Suprapubic skin (tissue), 4 donors: ENCODE results near the gene UBE2R2. TPM values are rescaled to one million over a fixed set of nuclear protein-coding genes. Genes with fewer than 3 reads are reported as not detected.

Source experiments
- DNase-seq, 2 donors: peaks; one replicate each; pipeline ENCODE4 v3.0.0-alpha.2; 2019; ENCODE audit warnings: low spot score in 2 of 2
- H3K27ac ChIP-seq: fragments of 200-600 bp; sonication (generic); one replicate; pipeline ENCODE4 v1.5.1; 2019
- H3K27me3 ChIP-seq: fragments of 200-600 bp; sonication (generic); one replicate; pipeline ENCODE4 v1.5.1; 2019
- H3K36me3 ChIP-seq: fragments of 200-600 bp; sonication (generic); one replicate; pipeline ENCODE4 v1.5.1; 2019
- H3K4me1 ChIP-seq: fragments of 200-600 bp; sonication (generic); one replicate; pipeline ENCODE4 v1.5.1; 2019
- H3K4me3 ChIP-seq: fragments of 200-600 bp; sonication (generic); one replicate; pipeline ENCODE4 v1.5.1; 2019; ENCODE audit warnings: mild to moderate bottlenecking
- H3K9me3 ChIP-seq: fragments of 200-600 bp; sonication (generic); one replicate; pipeline ENCODE4 v1.5.1; 2019
- EP300 ChIP-seq: sonication (generic); formaldehyde crosslinking; IDR thresholded peaks from one replicate; pipeline ENCODE4 v1.6.1; 2017; ENCODE audit warnings: antibody characterized with exemption
- POLR2A ChIP-seq, 2 donors: fragments of 450-650 bp; IDR thresholded peaks; one replicate each; pipeline ENCODE4 v1.6.1; 2017; ENCODE audit warnings: antibody characterized with exemption in 2 of 2, mild to moderate bottlenecking in 2 of 2, moderate library complexity in 2 of 2
- POLR2AphosphoS5 ChIP-seq, 3 donors: sonication (generic); formaldehyde crosslinking; IDR thresholded peaks; one replicate each; pipeline ENCODE4 v1.6.1; 2017; ENCODE audit warnings: antibody characterized with exemption in 3 of 3
- WGBS: methylation state at CpG from one replicate; pipeline ENCODE4 v1.1.5; 2018; 5-methylcytosine and 5-hydroxymethylcytosine counted together
- total RNA-seq, 4 donors: library from RNA; depleted of rRNA; stranded (reverse); fragments of >200 nt; gene quantifications; one replicate each; pipeline ENCODE4 v1.1.0, GENCODE V29; 2016
- TF ChIP-seq, protein P1 (sequence below), 2 donors: fragments of 200-600 bp in 1 of 2; fragments of 450-650 bp in 1 of 2; sonication (generic) in 1 of 2; IDR thresholded peaks; one replicate each; pipeline ENCODE4 v1.5.1; 2016 to 2019; ENCODE audit warnings: antibody characterized with exemption in 2 of 2, mild to moderate bottlenecking in 1 of 2, moderate library complexity in 1 of 2

UBE2R2 gene
- total RNA-seq, 4 donors from 2014 or later: 29.2 to 36.4 (median 33.5) TPM

DNA sequence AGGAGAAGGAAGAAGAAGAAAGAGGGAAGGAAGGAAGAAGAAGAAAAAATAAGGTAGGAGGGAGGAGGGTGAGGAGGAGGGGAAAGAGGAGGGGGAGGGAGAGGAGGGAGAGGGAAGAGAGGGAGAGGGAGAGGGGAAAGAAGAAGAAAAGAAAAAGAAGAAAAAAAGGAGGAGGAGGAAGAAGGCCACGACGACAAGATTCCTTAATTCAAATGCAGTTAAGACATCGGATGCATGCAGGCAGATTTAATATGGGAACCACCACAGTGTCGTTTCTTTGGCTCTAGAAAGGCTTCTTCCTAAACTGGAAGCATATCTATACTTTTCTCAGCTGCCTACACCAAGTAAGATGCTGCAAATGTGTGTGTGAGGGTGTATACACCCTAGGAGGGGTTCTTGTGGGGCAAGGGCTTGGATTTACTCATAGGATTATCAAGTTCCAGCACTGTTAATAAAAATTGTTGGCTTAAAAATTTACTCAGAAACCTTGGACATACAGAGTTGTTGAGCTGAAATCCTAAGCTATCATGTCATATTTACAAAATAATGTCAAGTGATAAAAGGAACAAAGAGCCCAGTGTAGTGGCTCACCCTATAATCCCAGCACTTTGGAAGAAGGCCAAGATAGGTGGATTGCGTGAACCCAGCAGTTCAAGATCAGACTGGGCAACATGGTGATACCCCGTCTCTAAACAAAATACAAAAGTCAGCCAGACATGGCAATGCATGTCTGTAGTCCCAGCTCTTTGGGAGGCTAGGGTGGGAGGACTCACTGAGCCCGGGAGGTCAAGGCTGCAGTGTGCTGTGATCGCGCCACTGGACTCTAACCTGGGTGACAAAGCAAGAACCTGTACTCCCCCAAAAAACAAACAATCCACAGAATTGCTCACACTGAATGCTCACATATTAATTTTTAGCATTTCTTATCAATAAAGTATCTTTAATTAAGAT, 123.2 kb downstream of the UBE2R2 start:
- Histone ChIP-seq H3K27ac (no peak overlapping the region), H3K4me1 (no peaks in the 10 kb centered on the region), H3K27me3 (no peaks in the 10 kb centered on the region), H3K36me3 (peaks cover 71% of the 10 kb centered on the region), H3K4me3 (no peak overlapping the region), H3K9me3 (no peaks in the 10 kb centered on the region)
- DNase-seq: no peak
- WGBS: 75% methylated on average over 9 of the region's 9 CpGs
- TF ChIP-seq, protein P1, sequence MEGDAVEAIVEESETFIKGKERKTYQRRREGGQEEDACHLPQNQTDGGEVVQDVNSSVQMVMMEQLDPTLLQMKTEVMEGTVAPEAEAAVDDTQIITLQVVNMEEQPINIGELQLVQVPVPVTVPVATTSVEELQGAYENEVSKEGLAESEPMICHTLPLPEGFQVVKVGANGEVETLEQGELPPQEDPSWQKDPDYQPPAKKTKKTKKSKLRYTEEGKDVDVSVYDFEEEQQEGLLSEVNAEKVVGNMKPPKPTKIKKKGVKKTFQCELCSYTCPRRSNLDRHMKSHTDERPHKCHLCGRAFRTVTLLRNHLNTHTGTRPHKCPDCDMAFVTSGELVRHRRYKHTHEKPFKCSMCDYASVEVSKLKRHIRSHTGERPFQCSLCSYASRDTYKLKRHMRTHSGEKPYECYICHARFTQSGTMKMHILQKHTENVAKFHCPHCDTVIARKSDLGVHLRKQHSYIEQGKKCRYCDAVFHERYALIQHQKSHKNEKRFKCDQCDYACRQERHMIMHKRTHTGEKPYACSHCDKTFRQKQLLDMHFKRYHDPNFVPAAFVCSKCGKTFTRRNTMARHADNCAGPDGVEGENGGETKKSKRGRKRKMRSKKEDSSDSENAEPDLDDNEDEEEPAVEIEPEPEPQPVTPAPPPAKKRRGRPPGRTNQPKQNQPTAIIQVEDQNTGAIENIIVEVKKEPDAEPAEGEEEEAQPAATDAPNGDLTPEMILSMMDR (IDR thresholded peaks at IDR 0.05): no peak
- no peak for TF ChIP-seq EP300
- TF ChIP-seq POLR2AphosphoS5 (IDR thresholded peaks at IDR 0.05): no peak
- no peak for TF ChIP-seq POLR2A (IDR thresholded peaks at IDR 0.05)

DNA sequence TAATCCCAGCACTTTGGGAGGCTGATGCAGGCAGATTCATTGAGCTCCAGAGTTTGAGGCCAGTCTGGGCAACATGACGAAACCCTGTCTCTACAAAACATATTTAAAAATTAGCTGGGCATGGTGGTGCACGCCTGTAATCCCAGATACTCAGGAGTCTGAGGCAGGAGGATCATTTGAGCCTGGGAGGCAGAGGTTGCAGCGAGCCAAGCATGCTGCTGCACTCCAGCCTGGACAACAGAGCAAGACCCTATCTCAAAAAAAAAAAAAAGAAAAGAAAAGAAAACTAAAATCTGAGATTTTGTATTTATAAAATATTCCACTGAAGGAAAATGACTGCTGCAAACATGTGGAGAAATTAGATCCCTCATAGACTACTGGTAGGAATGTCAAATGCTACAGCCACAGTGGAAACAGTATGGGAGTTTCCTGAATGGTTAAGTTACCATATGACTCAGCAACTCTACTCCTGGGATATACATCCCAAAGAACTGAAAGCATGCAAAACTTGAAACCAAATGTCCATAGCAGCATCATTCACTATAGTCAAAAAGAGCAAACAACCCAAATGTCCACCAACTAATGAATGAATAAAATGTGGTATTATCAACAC, 125.6 kb downstream of the UBE2R2 start:
- H3K4me3 ChIP-seq: no peak overlapping the region
- H3K9me3 ChIP-seq: no peaks in the 10 kb centered on the region
- no peak overlapping the region for H3K27ac ChIP-seq
- no peak for DNase-seq
- 96% methylated on average over 3 of the region's 3 CpGs for WGBS
- H3K36me3 ChIP-seq: peaks cover 68% of the 10 kb centered on the region
- TF ChIP-seq EP300 (no peak), POLR2A (IDR thresholded peaks at IDR 0.05) (no peak), POLR2AphosphoS5 (IDR thresholded peaks at IDR 0.05) (no peak)
- TF ChIP-seq, protein P1 (IDR thresholded peaks at IDR 0.05): no peak
- H3K4me1 ChIP-seq: no peaks in the 10 kb centered on the region
- H3K27me3 ChIP-seq: no peaks in the 10 kb centered on the region

DNA sequence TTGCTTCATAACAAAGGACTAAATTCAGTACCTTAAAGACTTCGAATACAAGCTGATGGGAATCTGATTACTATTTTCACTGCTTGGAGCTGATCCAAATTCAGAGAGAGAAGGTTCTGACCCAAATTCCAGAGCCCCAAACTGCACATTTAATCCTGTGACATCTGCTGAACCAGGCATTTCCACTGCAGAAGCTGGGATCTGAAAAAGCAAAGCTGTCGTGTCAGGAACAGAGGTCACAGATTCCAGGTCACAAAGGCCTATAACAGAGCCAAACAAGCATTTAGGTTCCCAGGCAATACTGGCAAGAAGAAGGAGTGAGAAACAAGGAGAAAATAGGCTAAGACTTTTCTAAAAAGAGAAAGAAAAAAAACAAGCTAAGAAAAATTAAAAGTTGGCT, 126.4 kb downstream of the UBE2R2 start:
- Histone ChIP-seq H3K4me3 (no peak overlapping the region), H3K4me1 (no peaks in the 10 kb centered on the region), H3K9me3 (no peaks in the 10 kb centered on the region), H3K27ac (no peak overlapping the region), H3K36me3 (peaks cover 68% of the 10 kb centered on the region), H3K27me3 (no peaks in the 10 kb centered on the region)
- 74% methylated on average over 2 of the region's 2 CpGs for WGBS
- no peak for DNase-seq
- TF ChIP-seq, protein P1 (IDR thresholded peaks at IDR 0.05): no peak
- no peak for TF ChIP-seq POLR2A (IDR thresholded peaks at IDR 0.05)
- TF ChIP-seq EP300: no peak
- TF ChIP-seq POLR2AphosphoS5 (IDR thresholded peaks at IDR 0.05): no peak

DNA sequence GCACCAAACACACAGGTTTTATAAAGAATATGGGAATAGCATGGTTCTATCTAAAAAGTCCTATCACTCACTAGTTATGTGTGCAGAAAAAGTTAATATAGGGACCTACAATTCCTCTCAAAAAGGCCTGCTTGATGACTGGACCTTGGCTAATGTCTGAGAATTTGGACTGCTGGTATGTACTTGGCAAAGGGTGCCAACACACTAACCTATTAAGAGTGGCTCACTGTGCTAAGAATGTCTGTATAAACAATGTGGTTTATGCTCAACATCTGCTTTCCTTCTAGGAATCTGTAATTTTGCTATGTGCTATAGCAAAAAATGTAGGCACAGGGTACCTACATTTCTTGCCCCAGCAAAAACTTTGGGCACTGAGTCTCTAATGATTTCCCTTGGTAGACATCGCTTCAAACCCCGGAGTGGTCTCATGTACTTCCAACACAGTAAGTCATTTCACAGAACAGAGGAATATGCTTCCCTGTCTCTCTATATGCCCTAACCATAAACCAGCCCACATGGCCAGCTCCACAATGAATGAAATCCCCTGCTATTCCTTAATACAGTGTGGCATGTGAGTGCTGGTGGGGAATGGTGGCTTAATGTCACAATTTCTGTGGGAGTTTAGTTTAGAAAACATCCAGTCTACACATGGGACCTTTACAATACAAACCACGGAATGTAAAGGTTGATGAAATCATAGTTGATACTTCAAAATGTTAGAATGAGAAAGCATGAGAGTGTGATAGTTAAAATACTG, 130.0 kb downstream of the UBE2R2 start:
- Histone ChIP-seq H3K27me3 (no peaks in the 10 kb centered on the region), H3K36me3 (peaks cover 52% of the 10 kb centered on the region), H3K27ac (no peak overlapping the region), H3K9me3 (no peaks in the 10 kb centered on the region), H3K4me3 (no peak overlapping the region), H3K4me1 (no peaks in the 10 kb centered on the region)
- no peak for DNase-seq
- TF ChIP-seq POLR2AphosphoS5 (IDR thresholded peaks at IDR 0.05): no peak
- TF ChIP-seq EP300: no peak
- no peak for TF ChIP-seq POLR2A (IDR thresholded peaks at IDR 0.05)
- TF ChIP-seq, protein P1 (IDR thresholded peaks at IDR 0.05): no peak
- 95% methylated on average over 3 of the region's 3 CpGs for WGBS
